Ureter (tissue), 1 donor: ENCODE results near the gene HTRA2. TPM values are rescaled to one million over a fixed set of nuclear protein-coding genes. Genes with fewer than 3 reads are reported as not detected.

Experiments used
- DNase-seq: peaks from one replicate; pipeline ENCODE4 v3.0.0-alpha.2; 2020; ENCODE audit warnings: low spot score
- total RNA-seq: library from RNA; stranded (reverse); gene quantifications from one replicate; pipeline ENCODE4 v1.2.4, GENCODE V29; 2023
- donor health status: DM: yes; HTN: yes; CAD: no.

Gene HTRA2
- total RNA-seq, 1 donor from 2014 or later, result 22.4 TPM

DNA sequence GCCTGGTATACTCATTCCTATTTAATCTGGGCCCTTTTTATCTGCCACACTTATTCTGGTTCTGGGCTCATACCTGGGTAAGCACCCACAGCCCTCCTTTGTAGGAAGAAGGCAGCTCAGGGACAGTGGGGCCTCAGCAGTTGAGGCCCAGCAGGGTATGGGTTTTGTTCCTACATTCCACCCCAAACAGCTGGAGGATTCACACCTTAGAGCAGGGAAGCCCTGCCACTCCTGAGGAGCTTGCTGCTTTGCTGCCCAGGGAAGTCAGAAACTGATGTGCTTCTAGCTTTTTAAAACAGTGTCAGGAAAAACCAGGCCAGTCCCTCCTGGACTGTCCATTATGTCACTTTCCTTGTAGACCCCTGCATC, 29.2 kb upstream of the HTRA2 start:
- no peak for DNase-seq

DNA sequence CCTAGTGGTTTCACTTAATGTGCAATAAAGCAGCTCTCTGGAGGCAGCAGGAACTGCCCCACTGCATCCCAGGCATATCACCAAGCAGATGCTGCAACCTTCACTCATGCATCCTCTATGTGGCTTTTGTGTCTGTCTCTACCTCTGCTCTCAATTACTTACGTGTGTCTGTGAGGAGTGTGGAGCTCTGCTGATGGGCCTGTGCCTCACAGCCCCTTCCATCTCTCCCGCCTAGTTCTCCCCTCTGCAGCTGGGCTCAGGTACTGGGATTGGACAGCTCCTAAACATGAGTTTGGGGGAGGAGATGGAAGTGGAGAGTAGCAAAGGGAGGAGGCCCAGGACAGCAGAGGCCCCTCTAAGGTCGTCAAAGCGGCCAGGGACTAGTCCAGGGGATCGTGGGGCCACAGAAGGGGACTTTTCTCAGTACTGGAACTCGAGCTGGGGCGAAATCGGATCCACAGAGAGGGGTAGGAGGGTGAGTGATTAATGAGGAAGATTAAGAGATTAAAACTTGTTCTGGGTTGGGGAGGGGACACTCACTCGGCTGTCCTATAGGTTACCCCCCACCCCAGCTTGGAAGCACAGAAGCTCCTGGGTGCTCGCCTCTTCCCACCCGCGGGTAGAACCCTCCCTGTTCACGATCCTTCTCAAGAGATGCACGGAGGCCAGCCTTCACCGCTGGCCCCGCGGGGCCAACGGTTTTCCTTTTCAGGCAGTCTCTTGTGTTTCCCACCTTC, 28.2 kb upstream of the HTRA2 start:
- no peak for DNase-seq

DNA sequence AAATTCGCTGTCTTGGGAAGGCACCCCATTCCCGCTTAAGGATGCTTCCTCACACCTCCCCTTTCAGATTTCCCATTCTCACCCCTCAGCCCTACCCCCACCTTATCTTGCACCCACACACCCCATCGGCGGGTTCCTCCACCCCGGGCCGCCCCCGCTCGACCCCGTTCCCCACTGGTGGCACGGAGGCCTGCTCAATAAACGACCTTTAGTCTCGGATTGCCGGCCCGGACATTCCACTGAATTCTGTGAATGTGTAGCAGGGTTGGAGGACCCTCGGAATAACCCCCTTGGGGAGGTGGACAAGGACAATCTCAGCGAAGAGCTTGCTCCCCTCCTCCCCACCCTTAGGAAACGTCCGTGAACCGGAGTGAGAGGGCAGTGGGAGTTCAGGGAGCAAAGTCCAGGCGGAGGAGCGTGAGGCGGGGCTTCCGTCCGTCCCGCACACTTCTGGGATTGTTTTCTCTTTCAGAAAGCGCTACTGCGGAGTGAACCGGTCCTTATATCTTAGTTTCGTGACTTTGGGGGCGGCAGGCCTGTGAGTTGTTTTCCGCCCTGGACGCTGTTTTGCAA, 27.5 kb upstream of the HTRA2 start:
- DNase-seq, result no peak

DNA sequence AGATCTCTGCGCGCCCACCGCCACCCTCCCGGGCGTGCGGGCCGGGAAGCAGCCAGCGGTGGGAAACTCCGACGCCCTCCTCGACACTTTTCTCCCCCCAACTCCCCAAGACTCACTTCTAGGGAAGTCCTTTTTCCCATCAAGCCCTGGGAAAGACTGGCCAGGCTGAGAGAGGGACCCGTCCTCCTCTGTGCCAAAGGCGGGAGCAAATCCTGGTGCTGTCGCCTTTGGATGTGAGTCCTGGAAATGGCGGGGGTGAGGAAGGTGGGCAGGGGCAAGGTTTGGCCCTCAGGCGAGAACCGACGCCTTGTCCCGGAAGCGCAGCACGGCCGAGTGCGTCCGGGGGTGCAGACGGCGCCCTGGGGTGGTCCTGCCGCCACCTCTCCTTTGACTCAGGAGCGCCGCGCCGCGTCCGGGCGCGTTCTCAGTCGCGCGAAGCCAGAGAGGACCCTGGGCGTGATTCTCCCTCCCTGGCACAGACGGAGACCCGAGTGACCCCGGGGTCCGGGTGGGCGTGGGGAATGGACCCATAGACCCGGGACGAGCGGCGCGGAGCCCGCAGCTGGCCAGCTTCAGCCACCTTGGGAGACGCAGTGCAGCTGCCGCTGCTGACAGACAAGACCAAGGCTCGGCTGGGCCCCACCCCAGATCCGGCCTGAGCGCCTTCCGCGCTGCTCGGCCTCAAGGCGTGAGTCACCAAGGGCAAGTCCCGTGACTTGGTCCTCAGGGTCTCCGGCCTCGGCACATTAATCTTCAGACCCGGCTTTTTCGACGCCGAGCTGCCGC, 26.8 kb upstream of the HTRA2 start:
- peak; percentile 84 for DNase-seq

DNA sequence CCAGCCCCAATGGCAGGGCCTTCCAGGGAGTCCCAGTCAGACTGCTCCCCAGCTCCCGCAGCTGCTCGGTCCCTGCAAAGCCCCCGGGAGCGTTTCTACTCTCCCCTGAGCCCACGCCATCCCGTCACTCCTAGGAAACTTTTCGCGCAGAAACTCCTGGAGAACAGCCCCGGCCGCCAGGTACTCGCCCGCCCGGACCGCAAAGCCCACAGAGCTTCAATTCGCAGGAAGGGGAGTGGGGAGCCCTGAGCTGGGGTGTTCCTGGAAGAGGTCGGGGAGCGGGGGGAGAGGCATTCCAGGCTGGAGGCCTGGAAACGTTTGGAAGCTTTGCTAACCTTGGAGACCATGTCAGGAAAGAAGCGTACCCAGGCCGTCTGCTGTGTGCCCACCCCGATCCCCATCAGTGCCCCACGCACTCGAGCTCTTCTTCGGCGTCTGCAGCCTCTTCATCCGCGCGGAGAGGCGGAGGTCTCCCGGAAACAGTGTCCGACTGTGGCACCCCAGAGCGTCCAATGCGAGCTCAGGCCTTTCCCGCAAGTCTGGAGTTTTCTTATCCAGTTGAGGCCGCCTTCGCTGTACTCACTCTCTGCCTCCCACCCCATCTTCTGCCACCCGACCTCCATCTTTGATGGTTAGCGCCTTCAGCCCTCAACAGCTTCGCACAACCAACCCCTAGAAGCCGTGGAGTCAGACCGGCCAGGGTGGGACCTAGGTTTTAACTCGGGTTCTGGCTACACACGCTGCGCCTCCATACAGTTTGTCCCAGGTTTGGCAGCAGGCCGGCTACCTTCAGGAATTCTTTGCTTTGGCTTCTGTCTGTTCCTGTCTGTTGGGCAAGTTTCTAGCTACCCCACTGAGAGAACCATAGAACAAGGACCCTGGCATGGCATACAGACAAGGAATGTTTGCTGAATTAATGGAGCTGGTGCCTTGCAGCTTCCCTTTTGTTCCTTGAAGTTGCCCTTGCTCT, 25.9 kb upstream of the HTRA2 start:
- DNase-seq, result no peak

DNA sequence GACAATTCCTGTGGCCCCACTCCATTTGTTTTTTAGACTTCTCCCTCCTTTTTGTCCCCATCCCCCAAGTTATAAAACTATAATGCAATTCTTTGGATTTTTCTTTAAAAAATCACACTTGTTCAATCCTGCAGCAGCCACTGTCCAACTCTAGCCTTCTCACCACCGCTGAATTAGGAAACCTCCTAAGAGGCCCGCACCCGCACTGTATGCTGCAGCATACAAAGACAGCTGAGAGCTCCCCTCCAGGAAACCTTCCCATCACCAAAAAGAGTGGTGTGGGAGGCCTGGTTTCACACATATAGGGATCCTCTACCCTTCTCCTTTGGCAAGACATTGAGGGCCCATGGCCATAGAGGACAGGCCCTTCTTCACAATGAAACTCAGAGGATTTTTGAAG, 25.1 kb upstream of the HTRA2 start:
- no peak for DNase-seq

DNA sequence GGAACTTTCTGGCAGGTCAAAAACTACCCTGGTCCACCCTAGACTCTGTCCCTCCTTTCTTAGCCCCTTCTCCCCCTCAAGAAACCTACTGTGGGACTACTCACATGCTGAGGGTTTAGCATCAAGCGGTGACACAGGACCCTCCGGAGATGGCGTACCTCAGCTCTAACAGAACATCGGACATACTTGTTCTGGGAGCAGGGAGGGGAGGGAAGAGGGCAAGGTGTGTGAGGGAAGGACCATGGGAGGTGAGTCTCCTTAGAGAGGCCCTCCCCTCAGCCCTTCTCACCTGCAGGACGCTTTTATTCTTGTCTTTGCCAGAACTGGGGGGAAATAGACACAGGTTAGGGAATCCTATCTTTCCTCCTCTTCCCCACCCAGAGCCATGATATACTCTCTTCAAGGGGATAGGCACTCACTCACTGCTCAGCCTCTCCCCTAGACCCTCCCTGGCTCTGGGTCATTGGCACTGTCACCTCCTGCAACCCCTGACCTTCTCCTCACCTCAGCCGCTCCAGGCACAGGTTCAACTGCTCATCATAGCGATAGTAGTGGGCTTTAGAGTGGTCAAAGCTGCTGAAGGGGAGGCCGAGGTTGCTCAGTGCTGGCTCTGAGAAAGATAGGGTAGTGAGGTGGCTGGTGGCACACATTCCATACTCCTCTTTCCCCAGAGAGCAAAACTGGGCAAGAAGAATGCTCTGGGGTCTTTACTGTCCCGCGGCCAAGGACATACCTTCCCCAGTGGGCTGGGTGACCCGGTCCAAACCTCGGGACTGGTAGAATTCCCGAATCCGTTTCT, 24.1 kb upstream of the HTRA2 start:
- DNase-seq, result no peak

DNA sequence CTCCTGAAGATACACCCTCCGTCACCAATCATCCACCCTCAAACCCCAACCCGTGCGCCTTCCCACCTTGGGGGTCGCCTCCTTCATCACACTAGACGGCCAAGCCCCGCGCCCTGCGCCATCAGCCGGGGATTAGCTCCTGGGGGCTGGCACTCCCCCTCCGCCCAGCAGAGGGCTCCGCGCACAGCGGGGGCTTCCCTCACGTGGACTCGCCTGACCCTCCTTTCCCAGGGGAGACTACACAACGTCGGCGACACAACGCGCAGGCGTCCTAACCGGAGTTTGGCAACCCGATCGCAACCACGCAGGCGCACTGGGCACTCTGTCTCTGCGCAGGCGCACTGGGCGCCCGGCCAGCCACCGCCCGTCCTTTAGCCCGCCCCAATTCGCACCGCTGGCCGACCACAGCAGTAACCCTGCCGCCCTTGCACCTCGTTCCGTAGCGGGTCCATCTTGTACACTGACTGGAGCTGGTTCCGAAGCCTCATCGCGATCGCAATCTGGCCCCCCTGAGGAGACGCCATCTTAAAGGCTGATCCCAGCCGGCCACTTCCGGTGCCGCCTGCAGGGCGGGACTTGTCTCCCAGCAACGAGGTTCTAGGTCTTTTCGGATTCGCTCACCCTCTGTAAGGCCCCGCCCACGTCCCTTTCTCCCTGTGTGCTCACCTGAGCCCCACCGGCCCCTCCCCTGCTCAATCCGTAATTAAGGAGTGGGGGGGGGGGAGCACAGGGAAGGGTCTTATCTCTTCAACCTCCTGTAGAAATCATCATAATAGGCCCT, 22.4 kb upstream of the HTRA2 start, which contains the start of gene PCGF1:
Gene PCGF1 (minus strand): TSS at position 551 of the 781 bp plus-strand sequence. CDS start 27 bp downstream, at position 524.
- peak; percentile 99 for DNase-seq

DNA sequence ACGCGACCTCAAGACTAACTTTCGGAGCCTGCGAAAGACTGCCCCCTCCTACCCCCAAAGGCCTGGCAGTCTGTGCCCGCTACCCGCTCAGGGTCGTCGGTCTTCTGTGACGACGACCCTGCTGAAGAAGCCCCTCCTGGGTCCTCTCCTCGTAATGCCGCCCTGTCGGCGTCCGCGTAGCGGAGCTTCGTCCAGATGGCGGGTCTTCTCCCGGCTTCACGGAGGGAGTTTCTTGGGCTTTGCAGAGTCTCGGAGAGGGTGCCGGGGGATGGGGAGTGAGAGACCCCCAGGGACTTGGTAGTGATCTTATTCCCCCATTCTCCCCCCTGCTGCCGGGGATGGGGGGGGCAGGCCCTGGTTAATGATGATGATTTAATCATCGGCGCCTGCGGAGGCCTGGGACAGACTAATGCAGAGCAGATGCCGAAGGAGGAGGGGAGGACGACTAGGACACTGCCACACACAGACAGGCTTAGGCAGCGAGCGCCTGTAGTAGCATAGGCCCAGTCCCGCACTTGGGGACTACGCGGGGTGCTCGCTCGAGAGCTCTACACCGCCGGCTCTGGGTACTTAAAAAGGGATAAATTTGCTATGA, 21.7 kb upstream of the HTRA2 start:
- no peak for DNase-seq

DNA sequence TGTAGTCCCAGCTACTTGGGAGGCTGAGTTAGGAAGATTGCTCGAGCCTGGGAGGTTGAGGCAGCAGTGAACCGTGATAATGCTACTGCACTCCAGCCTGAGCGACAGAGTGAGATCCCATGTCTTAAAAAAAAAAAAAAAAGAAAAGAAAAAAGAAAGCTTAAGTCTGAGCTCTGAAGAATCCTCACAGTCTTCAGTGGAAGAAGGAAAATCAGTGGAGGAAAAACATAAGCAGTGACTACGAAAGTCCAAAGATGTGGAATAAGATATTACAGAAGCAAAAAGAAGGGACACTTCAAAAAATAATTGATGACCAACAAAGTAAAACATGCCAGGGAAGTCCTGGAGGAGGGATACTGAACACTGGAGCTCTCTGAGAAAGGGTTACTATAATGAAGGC, 19.5 kb upstream of the HTRA2 start:
- DNase-seq, result no peak

DNA sequence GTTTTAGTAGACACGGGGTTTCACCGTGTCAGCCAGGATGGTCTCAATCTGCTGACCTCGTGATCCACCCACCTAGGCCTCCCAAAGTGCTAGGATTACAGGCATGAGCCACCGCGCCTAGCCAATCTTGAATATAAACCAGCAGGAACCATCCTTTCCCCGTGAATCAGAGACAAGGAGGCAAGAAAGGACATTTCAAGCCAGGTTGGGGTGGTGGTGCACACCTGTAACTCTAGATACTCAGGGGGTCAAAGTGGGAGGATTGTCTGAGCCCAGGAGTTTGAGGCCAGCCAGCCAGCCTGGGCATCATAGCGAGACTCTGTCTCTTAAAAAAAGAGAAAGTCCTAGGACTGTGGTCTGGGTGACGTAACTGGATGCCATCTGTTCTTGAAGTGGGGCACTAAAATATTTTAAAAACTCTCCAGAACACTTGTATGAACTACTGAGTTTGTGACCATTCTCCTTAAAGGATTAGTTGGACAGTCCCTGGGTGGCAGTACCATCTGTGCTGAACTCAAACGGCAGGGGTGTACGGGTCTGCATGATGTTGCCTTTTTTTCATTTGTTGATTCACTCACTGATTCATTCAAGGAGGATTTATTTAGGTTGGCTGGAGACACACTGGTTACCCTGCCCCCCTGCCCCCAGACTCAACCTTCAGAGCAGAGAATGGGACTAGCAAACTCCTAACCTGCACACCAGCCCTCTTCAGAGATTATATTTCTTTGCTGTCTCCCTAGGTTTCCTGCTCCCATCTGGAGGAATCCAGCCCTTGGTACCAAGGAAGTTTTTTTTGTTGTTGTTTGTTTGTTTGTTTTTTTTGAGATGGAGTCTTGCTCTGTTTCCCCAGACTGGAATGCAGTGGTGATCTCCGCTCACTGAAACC, 18.4 kb upstream of the HTRA2 start:
- DNase-seq, result no peak

DNA sequence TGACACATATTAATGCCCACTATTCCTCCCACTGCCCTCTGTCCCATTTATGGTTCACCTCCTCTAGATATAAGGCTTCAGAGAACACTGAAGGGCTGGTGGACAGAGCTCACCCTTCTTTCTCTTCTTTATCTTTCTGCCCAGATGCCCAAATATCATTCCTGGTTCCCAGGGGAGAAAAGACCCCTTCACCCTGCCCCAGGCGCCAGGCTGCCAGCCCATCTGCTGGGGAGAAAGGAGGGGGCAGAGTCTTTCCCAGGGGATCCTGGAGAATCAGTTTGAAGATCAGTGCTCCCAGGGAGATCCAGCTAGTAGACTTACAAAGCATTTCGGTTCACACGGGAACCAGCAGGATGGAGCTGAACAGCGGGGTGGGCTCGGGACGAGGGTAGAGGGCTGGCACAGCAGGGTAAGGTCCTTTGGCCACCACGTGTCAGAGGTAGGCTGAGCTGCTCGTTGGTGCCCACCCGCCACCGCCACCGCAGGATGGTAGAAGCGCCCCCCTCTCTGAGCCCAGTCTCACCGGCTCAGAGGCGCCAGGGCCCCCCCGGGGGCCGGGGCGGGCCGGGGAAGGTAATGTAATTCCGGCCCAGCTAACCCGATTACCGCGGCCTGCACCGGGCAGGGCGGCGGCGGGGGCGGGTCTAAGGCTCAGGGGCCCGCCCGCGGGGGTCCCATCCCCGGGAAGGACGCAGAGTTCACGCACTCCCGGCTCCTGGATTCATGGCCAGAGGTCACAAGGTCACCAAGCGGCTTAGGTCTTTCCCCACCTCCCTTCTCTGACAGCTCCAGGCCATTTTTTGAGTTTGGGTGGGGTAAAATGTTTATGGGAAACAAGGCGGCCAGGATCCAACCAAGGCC, 16.8 kb upstream of the HTRA2 start:
- DNase-seq, result no peak

DNA sequence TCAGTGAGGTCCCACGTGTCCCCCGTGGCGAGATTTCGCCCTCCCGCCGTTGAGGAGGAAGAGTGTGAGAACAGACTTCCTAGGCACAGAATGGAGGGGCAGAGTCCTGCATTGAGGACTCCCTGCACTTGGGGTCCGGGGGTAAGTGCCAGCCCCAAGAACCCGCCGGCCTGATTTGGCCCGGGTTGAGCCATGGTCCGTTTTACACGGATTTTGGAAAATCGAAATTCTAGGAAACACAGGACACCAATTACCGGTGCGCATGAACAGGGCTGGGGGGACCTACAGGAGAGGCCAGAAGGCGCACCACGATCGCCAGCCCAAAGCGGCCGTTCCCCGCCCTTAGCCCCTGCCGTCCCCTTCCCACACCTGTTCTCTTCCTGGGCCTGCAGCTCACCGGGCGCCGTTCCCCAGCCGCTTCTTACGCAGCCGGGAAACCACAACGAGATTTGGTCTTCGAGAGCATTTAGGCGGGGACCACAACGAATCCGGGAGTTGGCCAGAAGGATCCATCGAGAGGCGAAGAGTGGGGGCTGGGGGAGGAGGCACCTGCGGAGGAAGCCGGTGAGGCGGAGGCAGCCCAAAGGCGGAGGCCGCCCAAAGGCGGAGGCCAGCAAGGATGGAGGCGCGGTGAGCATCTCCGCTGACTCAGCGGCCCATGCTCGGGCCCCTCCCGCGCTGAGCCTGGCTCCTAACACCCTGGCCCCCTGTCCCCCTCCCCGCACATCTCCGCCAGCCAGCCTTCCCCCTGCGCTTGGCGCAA, 15.9 kb upstream of the HTRA2 start:
- no peak for DNase-seq

DNA sequence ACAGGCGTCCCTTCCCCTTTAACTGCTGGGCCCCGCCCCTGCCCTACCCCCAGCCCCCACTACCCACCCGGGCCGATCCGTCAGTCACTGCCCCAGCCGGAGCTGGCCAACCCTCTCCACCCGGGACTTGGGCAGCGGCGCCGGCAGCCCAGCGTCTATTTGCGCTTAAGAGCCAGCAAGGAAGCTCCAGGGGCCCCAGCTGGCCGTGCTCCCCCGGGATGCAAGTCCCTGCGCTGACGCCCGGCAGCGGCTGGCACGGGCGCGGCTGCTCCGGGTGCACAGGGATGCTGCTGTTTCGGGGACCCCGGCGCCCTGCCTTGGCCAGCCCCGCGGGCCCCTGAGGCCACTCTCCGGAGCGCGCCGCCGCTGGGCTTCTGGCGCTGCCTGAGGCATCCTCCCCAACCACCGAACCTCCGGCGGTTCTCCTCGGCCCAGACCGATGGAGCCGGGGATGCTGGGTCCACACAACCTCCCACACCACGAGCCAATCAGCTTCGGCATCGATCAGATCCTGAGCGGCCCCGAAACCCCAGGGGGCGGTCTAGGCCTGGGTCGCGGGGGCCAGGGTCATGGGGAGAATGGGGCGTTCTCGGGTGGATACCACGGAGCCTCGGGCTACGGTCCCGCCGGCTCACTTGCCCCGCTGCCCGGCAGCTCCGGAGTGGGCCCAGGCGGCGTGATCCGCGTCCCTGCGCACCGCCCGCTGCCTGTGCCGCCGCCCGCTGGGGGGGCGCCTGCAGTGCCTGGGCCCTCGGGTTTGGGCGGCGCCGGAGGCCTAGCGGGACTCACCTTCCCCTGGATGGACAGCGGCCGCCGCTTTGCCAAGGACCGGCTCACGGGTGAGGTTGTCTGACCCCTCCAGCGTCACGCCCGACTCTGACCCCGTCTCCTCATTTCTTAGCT, 15.1 kb upstream of the HTRA2 start, which contains the start of gene TLX2:
Gene TLX2 (plus strand): TSS at position 83 of the 903 bp plus-strand sequence. CDS start 357 bp downstream, at position 440.
- DNase-seq, result no peak

DNA sequence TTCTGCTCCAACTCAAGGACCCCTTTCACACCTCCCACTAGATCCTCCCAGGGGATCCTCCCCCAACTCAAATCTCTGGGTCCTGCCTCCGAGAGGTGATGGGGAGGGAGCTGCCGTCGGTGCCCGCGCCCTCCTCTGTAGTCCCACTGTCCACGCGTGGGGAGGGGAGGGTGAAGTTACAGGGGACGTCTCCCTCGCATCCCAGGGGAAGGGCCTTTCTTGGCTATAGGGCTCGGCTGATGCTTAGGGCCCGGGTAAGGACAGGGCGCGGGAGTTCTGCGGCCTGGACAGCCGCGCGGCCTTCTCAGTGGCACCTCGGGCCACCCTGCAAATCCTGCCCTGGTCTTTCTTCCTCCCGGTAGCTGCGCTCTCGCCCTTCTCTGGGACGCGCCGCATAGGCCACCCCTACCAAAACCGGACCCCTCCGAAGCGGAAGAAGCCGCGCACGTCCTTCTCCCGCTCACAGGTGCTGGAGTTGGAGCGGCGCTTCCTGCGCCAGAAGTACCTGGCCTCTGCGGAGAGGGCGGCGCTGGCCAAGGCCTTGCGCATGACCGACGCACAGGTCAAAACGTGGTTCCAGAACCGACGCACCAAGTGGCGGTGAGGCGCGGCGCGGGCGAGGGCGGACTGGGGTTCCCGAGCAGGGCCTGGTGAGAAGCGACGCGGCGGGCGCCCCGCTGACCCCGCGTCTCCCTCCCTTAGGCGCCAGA, 14.3 kb upstream of the HTRA2 start:
- no peak for DNase-seq
